ENCODE measurements around the gene SUCO. TPM values are rescaled to one million over a fixed set of nuclear protein-coding genes. Genes with fewer than 3 reads are reported as not detected.

SUCO gene
- total RNA-seq, 5 donors from 2014 or later (not counting 1 experiment from before 2014, with no cell fraction given), result 43.7 to 87.1 (median 47.9) TPM

GRCh38 chr1:172513479-172513878 is 19.5 kb upstream of the SUCO start:
- no peak overlapping the region for H3K4me3 ChIP-seq (ENCODE audit: control insufficient read depth in 1 of 2, extremely low read depth in 1 of 2, low read length in 1 of 2)
- DNase-seq, result no peak
- no peaks in the 10 kb centered on the region for H3K36me3 ChIP-seq (ENCODE audit: control insufficient read depth in 2 of 2, extremely low read depth in 1 of 2, insufficient read depth in 1 of 2, low read length in 1 of 2)
- H3K27me3 ChIP-seq (replicated peaks in 1 of 2; ENCODE audit: control insufficient read depth in 2 of 2, extremely low read depth in 1 of 2, insufficient read depth in 2 of 2, low read length in 1 of 2), result no peaks in the 10 kb centered on the region
- H3K9me3 Mint-ChIP-seq, result no peaks in the 10 kb centered on the region
- H3K27ac ChIP-seq (ENCODE audit: low read length), result no peak overlapping the region
- ATAC-seq (replicated peaks in 1 of 4), result no peak
- no peak overlapping the region for H3K4me3 Mint-ChIP-seq
- H3K4me1 ChIP-seq (ENCODE audit: control insufficient read depth in 1 of 2, extremely low read depth in 1 of 2, insufficient read depth in 2 of 2, low read length in 2 of 2), result no peaks in the 10 kb centered on the region
- no peaks in the 10 kb centered on the region for H3K9me3 ChIP-seq
- no peak overlapping the region for H3K27ac Mint-ChIP-seq
- H3K27me3 Mint-ChIP-seq, result peaks cover 2 to 6% of the 10 kb centered on the region in 2 donors
- CTCF ChIA-PET, result no interaction called here
- H3K36me3 Mint-ChIP-seq, result peaks cover 2% of the 10 kb centered on the region
- no peaks in the 10 kb centered on the region for H3K4me1 Mint-ChIP-seq
- POLR2A ChIA-PET, result no interaction called here

- peaks cover 2% of the 10 kb centered on the region for H3K36me3 Mint-ChIP-seq
- no peak overlapping the region for H3K4me3 Mint-ChIP-seq
- Histone ChIP-seq H3K4me3 (ENCODE audit: control insufficient read depth in 1 of 2, extremely low read depth in 1 of 2, low read length in 1 of 2) (no peak overlapping the region), H3K4me1 (ENCODE audit: control insufficient read depth in 1 of 2, extremely low read depth in 1 of 2, insufficient read depth in 2 of 2, low read length in 2 of 2) (no peaks in the 10 kb centered on the region), H3K36me3 (ENCODE audit: control insufficient read depth in 2 of 2, extremely low read depth in 1 of 2, insufficient read depth in 1 of 2, low read length in 1 of 2) (no peaks in the 10 kb centered on the region), H3K27ac (ENCODE audit: low read length) (no peak overlapping the region), H3K27me3 (replicated peaks in 1 of 2; ENCODE audit: control insufficient read depth in 2 of 2, extremely low read depth in 1 of 2, insufficient read depth in 2 of 2, low read length in 1 of 2) (no peaks in the 10 kb centered on the region), H3K9me3 (no peaks in the 10 kb centered on the region)
- ATAC-seq (replicated peaks in 1 of 4) (no peak), DNase-seq (no peak)
- CTCF ChIA-PET, result no interaction called here
- WGBS (ENCODE audit: insufficient coverage), result 80% methylated on average over 1 of the region's 3 CpGs
- POLR2A ChIA-PET, result no interaction called here
- H3K27me3 Mint-ChIP-seq, result peaks cover 2 to 6% of the 10 kb centered on the region in 2 donors
- H3K9me3 Mint-ChIP-seq, result no peaks in the 10 kb centered on the region
- H3K4me1 Mint-ChIP-seq, result no peaks in the 10 kb centered on the region
- no peak overlapping the region for H3K27ac Mint-ChIP-seq
Measured at GRCh38 chr1:172514108-172514507, 18.8 kb upstream of the SUCO start.

GRCh38 chr1:172515436-172515835 is 17.5 kb upstream of the SUCO start:
- H3K9me3 Mint-ChIP-seq, result no peaks in the 10 kb centered on the region
- no peaks in the 10 kb centered on the region for H3K9me3 ChIP-seq
- no peaks in the 10 kb centered on the region for H3K27me3 ChIP-seq (replicated peaks in 1 of 2; ENCODE audit: control insufficient read depth in 2 of 2, extremely low read depth in 1 of 2, insufficient read depth in 2 of 2, low read length in 1 of 2)
- no peaks in the 10 kb centered on the region for H3K4me1 ChIP-seq (ENCODE audit: control insufficient read depth in 1 of 2, extremely low read depth in 1 of 2, insufficient read depth in 2 of 2, low read length in 2 of 2)
- no peak overlapping the region for H3K27ac Mint-ChIP-seq
- POLR2A ChIA-PET, result interaction anchor here (0.6 kb wide), 2 partner anchors 30 to 279 kb away, joined by 3 to 7 read pairs; no protein-coding TSS in a partner anchor
- H3K36me3 ChIP-seq (ENCODE audit: control insufficient read depth in 2 of 2, extremely low read depth in 1 of 2, insufficient read depth in 1 of 2, low read length in 1 of 2), result no peaks in the 10 kb centered on the region
- H3K4me1 Mint-ChIP-seq, result no peaks in the 10 kb centered on the region
- H3K27ac ChIP-seq (ENCODE audit: low read length), result no peak overlapping the region
- no peak overlapping the region for H3K4me3 ChIP-seq (ENCODE audit: control insufficient read depth in 1 of 2, extremely low read depth in 1 of 2, low read length in 1 of 2)
- H3K36me3 Mint-ChIP-seq, result no peaks in the 10 kb centered on the region
- H3K27me3 Mint-ChIP-seq, result peaks cover 0 to 6% of the 10 kb centered on the region in 2 donors
- ATAC-seq (replicated peaks in 1 of 4) (no peak), DNase-seq (no peak)
- CTCF ChIA-PET, result interaction anchor here in 1 of 2 donors (0.6 kb wide), 1 partner anchor 120 kb away, joined by 4 read pairs; no protein-coding TSS in a partner anchor
- H3K4me3 Mint-ChIP-seq, result no peak overlapping the region

GRCh38 chr1:172515927-172516326 is 17.0 kb upstream of the SUCO start:
- H3K27ac ChIP-seq (ENCODE audit: low read length), result no peak overlapping the region
- Mint-ChIP-seq H3K36me3 (no peaks in the 10 kb centered on the region), H3K27ac (no peak overlapping the region), H3K4me1 (no peaks in the 10 kb centered on the region), H3K4me3 (no peak overlapping the region), H3K27me3 (peaks cover 0 to 6% of the 10 kb centered on the region in 2 donors), H3K9me3 (no peaks in the 10 kb centered on the region)
- no peaks in the 10 kb centered on the region for H3K36me3 ChIP-seq (ENCODE audit: control insufficient read depth in 2 of 2, extremely low read depth in 1 of 2, insufficient read depth in 1 of 2, low read length in 1 of 2)
- H3K4me1 ChIP-seq (ENCODE audit: control insufficient read depth in 1 of 2, extremely low read depth in 1 of 2, insufficient read depth in 2 of 2, low read length in 2 of 2), result no peaks in the 10 kb centered on the region
- no peak for ATAC-seq (replicated peaks in 1 of 4)
- POLR2A ChIA-PET, result interaction anchor here in 1 of 2 donors (0.6 kb wide), 1 partner anchor 29 kb away, joined by 7 read pairs; no protein-coding TSS in a partner anchor
- no peak for DNase-seq
- WGBS (ENCODE audit: insufficient coverage), result no CpG with 5 or more reads among the region's 1 CpG
- no peaks in the 10 kb centered on the region for H3K9me3 ChIP-seq
- CTCF ChIA-PET, result interaction anchor here in 1 of 2 donors (0.6 kb wide), 1 partner anchor 120 kb away, joined by 4 read pairs; no protein-coding TSS in a partner anchor
- no peak overlapping the region for H3K4me3 ChIP-seq (ENCODE audit: control insufficient read depth in 1 of 2, extremely low read depth in 1 of 2, low read length in 1 of 2)
- H3K27me3 ChIP-seq (replicated peaks in 1 of 2; ENCODE audit: control insufficient read depth in 2 of 2, extremely low read depth in 1 of 2, insufficient read depth in 2 of 2, low read length in 1 of 2), result no peaks in the 10 kb centered on the region

- Mint-ChIP-seq H3K36me3 (no peaks in the 10 kb centered on the region), H3K27ac (no peak overlapping the region), H3K4me3 (no peak overlapping the region), H3K4me1 (no peaks in the 10 kb centered on the region), H3K27me3 (peaks cover 0 to 6% of the 10 kb centered on the region in 2 donors), H3K9me3 (no peaks in the 10 kb centered on the region)
- ATAC-seq (replicated peaks in 1 of 4) (no peak), DNase-seq (no peak)
- no peaks in the 10 kb centered on the region for H3K4me1 ChIP-seq (ENCODE audit: control insufficient read depth in 1 of 2, extremely low read depth in 1 of 2, insufficient read depth in 2 of 2, low read length in 2 of 2)
- ChIA-PET CTCF (no interaction called here), POLR2A (no interaction called here)
- no peaks in the 10 kb centered on the region for H3K27me3 ChIP-seq (replicated peaks in 1 of 2; ENCODE audit: control insufficient read depth in 2 of 2, extremely low read depth in 1 of 2, insufficient read depth in 2 of 2, low read length in 1 of 2)
- no peaks in the 10 kb centered on the region for H3K36me3 ChIP-seq (ENCODE audit: control insufficient read depth in 2 of 2, extremely low read depth in 1 of 2, insufficient read depth in 1 of 2, low read length in 1 of 2)
- no peak overlapping the region for H3K4me3 ChIP-seq (ENCODE audit: control insufficient read depth in 1 of 2, extremely low read depth in 1 of 2, low read length in 1 of 2)
- H3K9me3 ChIP-seq, result no peaks in the 10 kb centered on the region
- no peak overlapping the region for H3K27ac ChIP-seq (ENCODE audit: low read length)
- no CpG with 5 or more reads among the region's 1 CpG for WGBS (ENCODE audit: insufficient coverage)
Measured at GRCh38 chr1:172517081-172517480, 15.9 kb upstream of the SUCO start.

- ChIA-PET CTCF (interaction anchor here in 1 of 2 donors (0.6 kb wide), 1 partner anchor 15 kb away, joined by 3 read pairs; no protein-coding TSS in a partner anchor), POLR2A (no interaction called here)
- H3K4me1 Mint-ChIP-seq, result no peaks in the 10 kb centered on the region
- H3K27ac Mint-ChIP-seq, result no peak overlapping the region
- DNase-seq (no peak), ATAC-seq (replicated peaks in 1 of 4) (no peak)
- H3K4me3 ChIP-seq (ENCODE audit: control insufficient read depth in 1 of 2, extremely low read depth in 1 of 2, low read length in 1 of 2), result no peak overlapping the region
- H3K9me3 Mint-ChIP-seq, result no peaks in the 10 kb centered on the region
- no peaks in the 10 kb centered on the region for H3K9me3 ChIP-seq
- no peak overlapping the region for H3K4me3 Mint-ChIP-seq
- 100% methylated on average over 3 of the region's 4 CpGs for WGBS (ENCODE audit: insufficient coverage)
- no peak overlapping the region for H3K27ac ChIP-seq (ENCODE audit: low read length)
- H3K36me3 ChIP-seq (ENCODE audit: control insufficient read depth in 2 of 2, extremely low read depth in 1 of 2, insufficient read depth in 1 of 2, low read length in 1 of 2), result no peaks in the 10 kb centered on the region
- no peaks in the 10 kb centered on the region for H3K4me1 ChIP-seq (ENCODE audit: control insufficient read depth in 1 of 2, extremely low read depth in 1 of 2, insufficient read depth in 2 of 2, low read length in 2 of 2)
- H3K36me3 Mint-ChIP-seq, result no peaks in the 10 kb centered on the region
- peaks cover 0 to 6% of the 10 kb centered on the region in 2 donors for H3K27me3 Mint-ChIP-seq
- no peaks in the 10 kb centered on the region for H3K27me3 ChIP-seq (replicated peaks in 1 of 2; ENCODE audit: control insufficient read depth in 2 of 2, extremely low read depth in 1 of 2, insufficient read depth in 2 of 2, low read length in 1 of 2)
Measured at GRCh38 chr1:172517545-172517944, 15.4 kb upstream of the SUCO start.

- H3K9me3 Mint-ChIP-seq, result peaks cover 0 to under 1% (median 0%) of the 10 kb centered on the region in 3 donors
- H3K27me3 Mint-ChIP-seq, result peaks cover 3 to 8% of the 10 kb centered on the region in 2 donors
- CTCF ChIA-PET, result no interaction called here
- H3K27me3 ChIP-seq (replicated peaks in 1 of 2; ENCODE audit: control insufficient read depth in 2 of 2, extremely low read depth in 1 of 2, insufficient read depth in 2 of 2, low read length in 1 of 2), result no peaks in the 10 kb centered on the region
- H3K4me3 Mint-ChIP-seq, result no peak overlapping the region
- no peaks in the 10 kb centered on the region for H3K36me3 Mint-ChIP-seq
- DNase-seq, result no peak
- no CpG with 5 or more reads among the region's 4 CpGs for WGBS (ENCODE audit: insufficient coverage)
- H3K4me1 Mint-ChIP-seq, result peaks cover 14 to 27% (median 21%) of the 10 kb centered on the region in 3 donors
- H3K27ac Mint-ChIP-seq, result no peak overlapping the region
- POLR2A ChIA-PET, result no interaction called here
- H3K36me3 ChIP-seq (ENCODE audit: control insufficient read depth in 2 of 2, extremely low read depth in 1 of 2, insufficient read depth in 1 of 2, low read length in 1 of 2), result no peaks in the 10 kb centered on the region
- H3K4me3 ChIP-seq (ENCODE audit: control insufficient read depth in 1 of 2, extremely low read depth in 1 of 2, low read length in 1 of 2), result no peak overlapping the region
- H3K9me3 ChIP-seq, result no peaks in the 10 kb centered on the region
- no peak overlapping the region for H3K27ac ChIP-seq (ENCODE audit: low read length)
- ATAC-seq (replicated peaks in 1 of 4), result no peak
- H3K4me1 ChIP-seq (ENCODE audit: control insufficient read depth in 1 of 2, extremely low read depth in 1 of 2, insufficient read depth in 2 of 2, low read length in 2 of 2), result peaks cover 0 to 8% of the 10 kb centered on the region in 2 experiments
Measured at GRCh38 chr1:172529304-172529703, 3.6 kb upstream of the SUCO start.

All from T-cell (primary cell).